ENCODE results near the gene CIB4. TPM values are rescaled to one million over a fixed set of nuclear protein-coding genes. Genes with fewer than 3 reads are reported as not detected.

CIB4 gene
- total and polyA plus RNA-seq, 2 donors (not counting 1 experiment from before 2014, with no cell fraction given) = not detected

- Histone ChIP-seq H3K27me3 (replicated peaks in 1 of 4; ENCODE audit: control extremely low read depth in 1 of 4, control insufficient read depth in 3 of 4, insufficient read depth in 4 of 4, low read length in 3 of 4) (no peaks in the 10 kb centered on the region), H2AFZ (ENCODE audit: insufficient read depth, low read depth, low read length, poor library complexity, severe bottlenecking) (no peak overlapping the region), H3K79me2 (ENCODE audit: control insufficient read depth, insufficient read depth, low read length) (no peaks in the 10 kb centered on the region), H3K4me3 (ENCODE audit: control extremely low read depth in 1 of 5, extremely low read depth in 1 of 5, insufficient read depth in 1 of 5, low read depth in 2 of 5, low read length in 4 of 5) (no peak overlapping the region), H3K4me2 (replicated peaks; ENCODE audit: low read depth, low read length, poor library complexity, severe bottlenecking) (no peak overlapping the region), H3K27ac (ENCODE audit: low read length in 2 of 2) (no peak overlapping the region), H3K4me1 (ENCODE audit: control insufficient read depth in 2 of 2, insufficient read depth in 2 of 2, low read length in 2 of 2) (no peaks in the 10 kb centered on the region), H3K36me3 (replicated peaks in 1 of 2; ENCODE audit: control extremely low read depth in 1 of 2, control insufficient read depth in 1 of 2, extremely low read depth in 1 of 2, insufficient read depth in 2 of 2, low read length in 1 of 2) (no peaks in the 10 kb centered on the region), H3K9ac (ENCODE audit: low read length) (no peak overlapping the region), H3K9me3 (ENCODE audit: control extremely low read depth in 1 of 3, control insufficient read depth in 2 of 3, insufficient read depth in 1 of 3, low read length in 2 of 3) (no peaks in the 10 kb centered on the region), H4K20me1 (ENCODE audit: control insufficient read depth, insufficient read depth, low read length, poor library complexity, severe bottlenecking) (no peaks in the 10 kb centered on the region)
- no peak for DNase-seq
- CTCF ChIA-PET = no interaction called here
- 83% methylated on average over 12 of the region's 12 CpGs for WGBS (ENCODE audit: insufficient coverage)
- ATAC-seq (ENCODE audit: low read depth) = no peak
- intact Hi-C loops (cut with micrococcal nuclease) = no loop called here
- POLR2A ChIA-PET = no interaction called here
- Mint-ChIP-seq H3K4me1 (no peaks in the 10 kb centered on the region), H3K27ac (no peak overlapping the region), H3K9me3 (ENCODE audit: insufficient read depth) (no peaks in the 10 kb centered on the region), H3K4me3 (no peak overlapping the region), H3K27me3 (peaks cover 36% of the 10 kb centered on the region)
- TF ChIP-seq CTCF (IDR thresholded peaks at IDR 0.05) (no peak), EZH2 (IDR thresholded peaks at IDR 0.05; ENCODE audit: borderline replicate concordance, insufficient read depth, low read depth, low read length, poor library complexity, severe bottlenecking) (no peak)
These were observed 9.0 kb upstream of the CIB4 start for GRCh38 chr2:26649992-26650712.

GRCh38 chr2:26649322-26649721 is 8.2 kb upstream of the CIB4 start:
- DNase-seq (no peak), ATAC-seq (ENCODE audit: low read depth) (no peak)
- no peak overlapping the region for H3K4me3 ChIP-seq (ENCODE audit: control extremely low read depth in 1 of 5, extremely low read depth in 1 of 5, insufficient read depth in 1 of 5, low read depth in 2 of 5, low read length in 4 of 5)
- H3K79me2 ChIP-seq (ENCODE audit: control insufficient read depth, insufficient read depth, low read length) = no peaks in the 10 kb centered on the region
- no peak overlapping the region for H3K4me2 ChIP-seq (replicated peaks; ENCODE audit: low read depth, low read length, poor library complexity, severe bottlenecking)
- Mint-ChIP-seq H3K4me3 (no peak overlapping the region), H3K4me1 (no peaks in the 10 kb centered on the region), H3K27me3 (peaks cover 42% of the 10 kb centered on the region), H3K27ac (no peak overlapping the region), H3K9me3 (ENCODE audit: insufficient read depth) (no peaks in the 10 kb centered on the region)
- H2AFZ ChIP-seq (ENCODE audit: insufficient read depth, low read depth, low read length, poor library complexity, severe bottlenecking) = no peak overlapping the region
- H3K27me3 ChIP-seq (replicated peaks in 1 of 4; ENCODE audit: control extremely low read depth in 1 of 4, control insufficient read depth in 3 of 4, insufficient read depth in 4 of 4, low read length in 3 of 4) = peaks cover 0 to under 1% (median 0%) of the 10 kb centered on the region in 4 experiments
- H3K27ac ChIP-seq (ENCODE audit: low read length in 2 of 2) = no peak overlapping the region
- no peaks in the 10 kb centered on the region for H4K20me1 ChIP-seq (ENCODE audit: control insufficient read depth, insufficient read depth, low read length, poor library complexity, severe bottlenecking)
- H3K9me3 ChIP-seq (ENCODE audit: control extremely low read depth in 1 of 3, control insufficient read depth in 2 of 3, insufficient read depth in 1 of 3, low read length in 2 of 3) = no peaks in the 10 kb centered on the region
- ChIA-PET CTCF (no interaction called here), POLR2A (no interaction called here)
- no peaks in the 10 kb centered on the region for H3K4me1 ChIP-seq (ENCODE audit: control insufficient read depth in 2 of 2, insufficient read depth in 2 of 2, low read length in 2 of 2)
- no peaks in the 10 kb centered on the region for H3K36me3 ChIP-seq (replicated peaks in 1 of 2; ENCODE audit: control extremely low read depth in 1 of 2, control insufficient read depth in 1 of 2, extremely low read depth in 1 of 2, insufficient read depth in 2 of 2, low read length in 1 of 2)
- no peak for TF ChIP-seq CTCF (IDR thresholded peaks at IDR 0.05)
- no peak for TF ChIP-seq EZH2 (IDR thresholded peaks at IDR 0.05; ENCODE audit: borderline replicate concordance, insufficient read depth, low read depth, low read length, poor library complexity, severe bottlenecking)
- intact Hi-C loops (cut with micrococcal nuclease) = no loop called here
- H3K9ac ChIP-seq (ENCODE audit: low read length) = no peak overlapping the region
- WGBS (ENCODE audit: insufficient coverage) = 80% methylated on average over 7 of the region's 7 CpGs

Measured in B cell (primary cell).